ENCODE results near the gene BRD3OS. TPM values are rescaled to one million over a fixed set of nuclear protein-coding genes. Genes with fewer than 3 reads are reported as not detected.

BRD3OS gene
- total and polyA plus RNA-seq, 2 of the 4 experiments (the other 2 are of a cell fraction): 15.8 to 20.7 TPM

DNA sequence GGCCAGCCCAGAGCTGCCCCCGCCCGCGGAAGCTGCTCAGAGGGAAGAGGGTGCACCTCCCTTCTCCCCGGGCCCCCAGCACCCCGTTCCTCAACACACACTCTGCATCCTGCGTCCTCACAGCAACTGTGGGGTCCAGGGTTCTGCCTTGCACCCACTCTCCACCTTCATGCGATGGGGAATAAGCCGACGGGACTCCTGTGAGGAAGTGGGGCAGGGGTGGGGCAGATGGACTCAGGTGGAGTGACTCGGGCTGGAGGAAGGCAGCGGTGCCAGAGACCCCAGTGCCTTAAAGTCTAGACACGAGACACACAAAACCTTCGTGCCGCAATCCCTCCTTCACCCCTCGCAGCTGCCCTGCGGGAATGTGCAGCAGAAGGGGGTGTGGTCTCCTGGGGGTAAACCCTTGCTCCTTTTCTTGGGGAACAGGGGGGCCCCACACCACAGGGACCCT, 33.9 kb downstream of the BRD3OS start:
- no peak for DNase-seq
- Histone ChIP-seq H3K18ac (ENCODE audit: low read depth, low read length) (no peak overlapping the region), H2BK5ac (ENCODE audit: low read depth, low read length, poor library complexity, severe bottlenecking) (no peak overlapping the region), H3K4me3 (ENCODE audit: insufficient read depth, low read depth, low read length) (no peak overlapping the region), H3K27me3 (ENCODE audit: control insufficient read depth, insufficient read depth, low read length) (no peaks in the 10 kb centered on the region), H3K9me3 (ENCODE audit: control insufficient read depth, insufficient read depth, low read length) (no peaks in the 10 kb centered on the region), H3K23ac (ENCODE audit: low read depth, low read length) (no peak overlapping the region), H2AFZ (replicated peaks; ENCODE audit: low read length, poor library complexity) (no peak overlapping the region), H3K4me2 (ENCODE audit: low read depth, low read length) (no peak overlapping the region), H2BK20ac (ENCODE audit: low read depth, low read length) (no peak overlapping the region), H3K4me1 (ENCODE audit: control insufficient read depth, insufficient read depth, low read length) (peaks cover 18% of the 10 kb centered on the region), H3K4ac (ENCODE audit: low read depth, low read length) (no peak overlapping the region), H3K79me1 (ENCODE audit: low read depth in 1 of 2, low read length in 2 of 2) (peaks cover 36 to 98% of the 10 kb centered on the region in 2 experiments), H3K27ac (ENCODE audit: insufficient read depth, low read length) (no peak overlapping the region), H3K9ac (ENCODE audit: low read depth, low read length) (no peak overlapping the region), H3K9me1 (ENCODE audit: insufficient read depth, low read length) (peaks cover 11% of the 10 kb centered on the region; the same call in 1 of the 2 replicates), H3K14ac (replicated peaks; ENCODE audit: low read depth, low read length) (no peak overlapping the region), H4K91ac (ENCODE audit: insufficient read depth, low read depth, low read length) (no peak overlapping the region), H2BK120ac (ENCODE audit: low read depth, low read length) (no peak overlapping the region), H2BK15ac (ENCODE audit: low read depth, low read length) (no peak overlapping the region), H3K56ac (ENCODE audit: extremely low read depth, insufficient read depth, low read length) (no peak overlapping the region), H4K5ac (ENCODE audit: low read depth, low read length) (no peak overlapping the region), H3K36me3 (ENCODE audit: control insufficient read depth, insufficient read depth, low read length) (peaks cover 3% of the 10 kb centered on the region; the same call in 1 of the 2 replicates), H4K20me1 (ENCODE audit: insufficient read depth, low read length) (peaks cover 99% of the 10 kb centered on the region), H2AK9ac (replicated peaks; ENCODE audit: low read depth, low read length, poor library complexity) (no peak overlapping the region), H2AK5ac (ENCODE audit: low read depth, low read length) (no peak overlapping the region), H4K8ac (ENCODE audit: low read depth in 2 of 2, low read length in 2 of 2) (no peak overlapping the region)
- WGBS, 2 experiments (ENCODE audit: extremely low coverage in 2 of 2, insufficient read length in 1 of 2): no CpG with 5 or more reads among the region's 16 CpGs
- dilution Hi-C loops (cut with HindIII; ENCODE audit: low sequenced_read_pairs, unreplicated experiment): no loop called here
- in situ Hi-C loops (cut with MboI; ENCODE audit: low sequenced_read_pairs): no loop called here
- intact Hi-C loops (cut with micrococcal nuclease): no loop called here
- no peak for ATAC-seq (ENCODE audit: low read depth)
- ChIA-PET POLR2A (ENCODE audit: unreplicated experiment) (no interaction called here), CTCF (no interaction called here)
- TF ChIP-seq SMC3 (IDR thresholded peaks at IDR 0.05; ENCODE audit: low read depth, low read length) (no peak), CHD1 (IDR thresholded peaks at IDR 0.05; ENCODE audit: low read depth, low read length) (no peak), NFE2L2 (IDR thresholded peaks at IDR 0.05; ENCODE audit: low read depth, low read length) (no peak), FOS (IDR thresholded peaks at IDR 0.05; ENCODE audit: low read depth, low read length) (no peak), MXI1 (IDR thresholded peaks at IDR 0.05; ENCODE audit: borderline replicate concordance, low read depth, low read length) (no peak)
- TF ChIP-seq, protein P1, sequence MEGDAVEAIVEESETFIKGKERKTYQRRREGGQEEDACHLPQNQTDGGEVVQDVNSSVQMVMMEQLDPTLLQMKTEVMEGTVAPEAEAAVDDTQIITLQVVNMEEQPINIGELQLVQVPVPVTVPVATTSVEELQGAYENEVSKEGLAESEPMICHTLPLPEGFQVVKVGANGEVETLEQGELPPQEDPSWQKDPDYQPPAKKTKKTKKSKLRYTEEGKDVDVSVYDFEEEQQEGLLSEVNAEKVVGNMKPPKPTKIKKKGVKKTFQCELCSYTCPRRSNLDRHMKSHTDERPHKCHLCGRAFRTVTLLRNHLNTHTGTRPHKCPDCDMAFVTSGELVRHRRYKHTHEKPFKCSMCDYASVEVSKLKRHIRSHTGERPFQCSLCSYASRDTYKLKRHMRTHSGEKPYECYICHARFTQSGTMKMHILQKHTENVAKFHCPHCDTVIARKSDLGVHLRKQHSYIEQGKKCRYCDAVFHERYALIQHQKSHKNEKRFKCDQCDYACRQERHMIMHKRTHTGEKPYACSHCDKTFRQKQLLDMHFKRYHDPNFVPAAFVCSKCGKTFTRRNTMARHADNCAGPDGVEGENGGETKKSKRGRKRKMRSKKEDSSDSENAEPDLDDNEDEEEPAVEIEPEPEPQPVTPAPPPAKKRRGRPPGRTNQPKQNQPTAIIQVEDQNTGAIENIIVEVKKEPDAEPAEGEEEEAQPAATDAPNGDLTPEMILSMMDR (conservative IDR thresholded peaks at IDR 0.05; ENCODE audit: low read depth, low read length): no peak
- TF ChIP-seq, protein P2, sequence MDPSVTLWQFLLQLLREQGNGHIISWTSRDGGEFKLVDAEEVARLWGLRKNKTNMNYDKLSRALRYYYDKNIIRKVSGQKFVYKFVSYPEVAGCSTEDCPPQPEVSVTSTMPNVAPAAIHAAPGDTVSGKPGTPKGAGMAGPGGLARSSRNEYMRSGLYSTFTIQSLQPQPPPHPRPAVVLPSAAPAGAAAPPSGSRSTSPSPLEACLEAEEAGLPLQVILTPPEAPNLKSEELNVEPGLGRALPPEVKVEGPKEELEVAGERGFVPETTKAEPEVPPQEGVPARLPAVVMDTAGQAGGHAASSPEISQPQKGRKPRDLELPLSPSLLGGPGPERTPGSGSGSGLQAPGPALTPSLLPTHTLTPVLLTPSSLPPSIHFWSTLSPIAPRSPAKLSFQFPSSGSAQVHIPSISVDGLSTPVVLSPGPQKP (IDR thresholded peaks at IDR 0.05; ENCODE audit: borderline replicate concordance, low read depth, low read length): no peak
- BruUV-seq (replicated peaks): no TSS peak
